ENCODE measurements around the gene TNNT2.

Gene TNNT2

GRCh38 chr1:201329801-201330200, 47.7 kb downstream of the TNNT2 start:
- H3K9me3 ChIP-seq (ENCODE audit: low read length), result no peaks in the 10 kb centered on the region
- no peaks in the 10 kb centered on the region for H3K4me1 ChIP-seq (ENCODE audit: insufficient read depth, low read length)
- no peak overlapping the region for H3K4me3 ChIP-seq (ENCODE audit: low read depth in 1 of 2, low read length in 2 of 2)
- no peak overlapping the region for H3K27ac ChIP-seq (ENCODE audit: low read depth, low read length)
- no peaks in the 10 kb centered on the region for H3K36me3 ChIP-seq (ENCODE audit: insufficient read depth, low read length)
- H3K27me3 ChIP-seq (ENCODE audit: control insufficient read depth in 1 of 2, insufficient read depth in 2 of 2, low read length in 2 of 2), result no peaks in the 10 kb centered on the region
- no peak overlapping the region for H3K9ac ChIP-seq (ENCODE audit: low read length)

GRCh38 chr1:201329286-201329685, 48.2 kb downstream of the TNNT2 start:
- H3K9ac ChIP-seq (ENCODE audit: low read length), result no peak overlapping the region
- no peaks in the 10 kb centered on the region for H3K4me1 ChIP-seq (ENCODE audit: insufficient read depth, low read length)
- no peak overlapping the region for H3K27ac ChIP-seq (ENCODE audit: low read depth, low read length)
- H3K4me3 ChIP-seq (ENCODE audit: low read depth in 1 of 2, low read length in 2 of 2), result no peak overlapping the region
- no peaks in the 10 kb centered on the region for H3K27me3 ChIP-seq (ENCODE audit: control insufficient read depth in 1 of 2, insufficient read depth in 2 of 2, low read length in 2 of 2)
- no peaks in the 10 kb centered on the region for H3K36me3 ChIP-seq (ENCODE audit: insufficient read depth, low read length)
- H3K9me3 ChIP-seq (ENCODE audit: low read length), result no peaks in the 10 kb centered on the region

- H3K4me3 ChIP-seq (ENCODE audit: low read depth in 1 of 2, low read length in 2 of 2), result no peak overlapping the region
- no peak overlapping the region for H3K27ac ChIP-seq (ENCODE audit: low read depth, low read length)
- H3K4me1 ChIP-seq (ENCODE audit: insufficient read depth, low read length), result no peaks in the 10 kb centered on the region
Measured at GRCh38 chr1:201328576-201328975, 48.9 kb downstream of the TNNT2 start.

GRCh38 chr1:201327687-201328240, 49.7 kb downstream of the TNNT2 start:
- Histone ChIP-seq H3K27ac (ENCODE audit: low read depth, low read length) (no peak overlapping the region), H3K9ac (ENCODE audit: low read length) (no peak overlapping the region), H3K4me1 (ENCODE audit: insufficient read depth, low read length) (no peaks in the 10 kb centered on the region), H3K27me3 (ENCODE audit: control insufficient read depth in 1 of 2, insufficient read depth in 2 of 2, low read length in 2 of 2) (no peaks in the 10 kb centered on the region), H3K9me3 (ENCODE audit: low read length) (no peaks in the 10 kb centered on the region), H3K36me3 (ENCODE audit: insufficient read depth, low read length) (no peaks in the 10 kb centered on the region), H3K4me3 (ENCODE audit: low read depth in 1 of 2, low read length in 2 of 2) (no peak overlapping the region)

More at GRCh38 chr1:201328576-201328975, 48.9 kb downstream of the TNNT2 start:
- Histone ChIP-seq H3K9me3 (ENCODE audit: low read length) (no peaks in the 10 kb centered on the region), H3K9ac (ENCODE audit: low read length) (no peak overlapping the region), H3K36me3 (ENCODE audit: insufficient read depth, low read length) (no peaks in the 10 kb centered on the region), H3K27me3 (ENCODE audit: control insufficient read depth in 1 of 2, insufficient read depth in 2 of 2, low read length in 2 of 2) (no peaks in the 10 kb centered on the region)

- no peaks in the 10 kb centered on the region for H3K4me1 ChIP-seq (ENCODE audit: insufficient read depth, low read length)
- H3K27ac ChIP-seq (ENCODE audit: low read depth, low read length), result no peak overlapping the region
- H3K9ac ChIP-seq (ENCODE audit: low read length), result no peak overlapping the region
Measured at GRCh38 chr1:201326710-201327109, 50.8 kb downstream of the TNNT2 start.

GRCh38 chr1:201325678-201326060, 51.8 kb downstream of the TNNT2 start:
- Histone ChIP-seq H3K27ac (ENCODE audit: low read depth, low read length) (no peak overlapping the region), H3K9me3 (ENCODE audit: low read length) (no peaks in the 10 kb centered on the region), H3K36me3 (ENCODE audit: insufficient read depth, low read length) (no peaks in the 10 kb centered on the region), H3K27me3 (ENCODE audit: control insufficient read depth in 1 of 2, insufficient read depth in 2 of 2, low read length in 2 of 2) (no peaks in the 10 kb centered on the region), H3K9ac (ENCODE audit: low read length) (no peak overlapping the region), H3K4me3 (ENCODE audit: low read depth in 1 of 2, low read length in 2 of 2) (no peak overlapping the region), H3K4me1 (ENCODE audit: insufficient read depth, low read length) (no peaks in the 10 kb centered on the region)

More at GRCh38 chr1:201326710-201327109, 50.8 kb downstream of the TNNT2 start:
- no peak overlapping the region for H3K4me3 ChIP-seq (ENCODE audit: low read depth in 1 of 2, low read length in 2 of 2)
- H3K36me3 ChIP-seq (ENCODE audit: insufficient read depth, low read length), result no peaks in the 10 kb centered on the region
- H3K27me3 ChIP-seq (ENCODE audit: control insufficient read depth in 1 of 2, insufficient read depth in 2 of 2, low read length in 2 of 2), result no peaks in the 10 kb centered on the region
- no peaks in the 10 kb centered on the region for H3K9me3 ChIP-seq (ENCODE audit: low read length)

- Histone ChIP-seq H3K27me3 (ENCODE audit: control insufficient read depth in 1 of 2, insufficient read depth in 2 of 2, low read length in 2 of 2) (no peaks in the 10 kb centered on the region), H3K4me1 (ENCODE audit: insufficient read depth, low read length) (no peaks in the 10 kb centered on the region), H3K9me3 (ENCODE audit: low read length) (no peaks in the 10 kb centered on the region), H3K9ac (ENCODE audit: low read length) (no peak overlapping the region), H3K36me3 (ENCODE audit: insufficient read depth, low read length) (no peaks in the 10 kb centered on the region), H3K27ac (ENCODE audit: low read depth, low read length) (no peak overlapping the region), H3K4me3 (ENCODE audit: low read depth in 1 of 2, low read length in 2 of 2) (no peak overlapping the region)
Measured at GRCh38 chr1:201324821-201325677, 52.4 kb downstream of the TNNT2 start.

- H3K9me3 ChIP-seq (ENCODE audit: low read length), result no peaks in the 10 kb centered on the region
- no peak overlapping the region for H3K9ac ChIP-seq (ENCODE audit: low read length)
- H3K27ac ChIP-seq (ENCODE audit: low read depth, low read length), result no peak overlapping the region
- no peak overlapping the region for H3K4me3 ChIP-seq (ENCODE audit: low read depth in 1 of 2, low read length in 2 of 2)
- no peaks in the 10 kb centered on the region for H3K4me1 ChIP-seq (ENCODE audit: insufficient read depth, low read length)
- no peaks in the 10 kb centered on the region for H3K36me3 ChIP-seq (ENCODE audit: insufficient read depth, low read length)
- H3K27me3 ChIP-seq (ENCODE audit: control insufficient read depth in 1 of 2, insufficient read depth in 2 of 2, low read length in 2 of 2), result no peaks in the 10 kb centered on the region
Measured at GRCh38 chr1:201324306-201324705, 53.2 kb downstream of the TNNT2 start.

GRCh38 chr1:201322653-201323510, 54.6 kb downstream of the TNNT2 start:
- no peaks in the 10 kb centered on the region for H3K27me3 ChIP-seq (ENCODE audit: control insufficient read depth in 1 of 2, insufficient read depth in 2 of 2, low read length in 2 of 2)
- no peak overlapping the region for H3K4me3 ChIP-seq (ENCODE audit: low read depth in 1 of 2, low read length in 2 of 2)
- H3K27ac ChIP-seq (ENCODE audit: low read depth, low read length), result no peak overlapping the region
- H3K9me3 ChIP-seq (ENCODE audit: low read length), result no peaks in the 10 kb centered on the region
- no peaks in the 10 kb centered on the region for H3K4me1 ChIP-seq (ENCODE audit: insufficient read depth, low read length)
- no peaks in the 10 kb centered on the region for H3K36me3 ChIP-seq (ENCODE audit: insufficient read depth, low read length)
- H3K9ac ChIP-seq (ENCODE audit: low read length), result no peak overlapping the region

GRCh38 chr1:201321826-201322390, 55.6 kb downstream of the TNNT2 start:
- H3K36me3 ChIP-seq (ENCODE audit: insufficient read depth, low read length), result no peaks in the 10 kb centered on the region
- H3K27ac ChIP-seq (ENCODE audit: low read depth, low read length), result no peak overlapping the region

GRCh38 chr1:201320168-201320788, 57.2 kb downstream of the TNNT2 start:
- no peaks in the 10 kb centered on the region for H3K36me3 ChIP-seq (ENCODE audit: insufficient read depth, low read length)
- H3K27ac ChIP-seq (ENCODE audit: low read depth, low read length), result no peak overlapping the region

More at GRCh38 chr1:201321826-201322390, 55.6 kb downstream of the TNNT2 start:
- Histone ChIP-seq H3K27me3 (ENCODE audit: control insufficient read depth in 1 of 2, insufficient read depth in 2 of 2, low read length in 2 of 2) (no peaks in the 10 kb centered on the region), H3K4me1 (ENCODE audit: insufficient read depth, low read length) (no peaks in the 10 kb centered on the region), H3K4me3 (ENCODE audit: low read depth in 1 of 2, low read length in 2 of 2) (no peak overlapping the region), H3K9me3 (ENCODE audit: low read length) (no peaks in the 10 kb centered on the region), H3K9ac (ENCODE audit: low read length) (no peak overlapping the region)

More at GRCh38 chr1:201320168-201320788, 57.2 kb downstream of the TNNT2 start:
- Histone ChIP-seq H3K4me3 (ENCODE audit: low read depth in 1 of 2, low read length in 2 of 2) (no peak overlapping the region), H3K9me3 (ENCODE audit: low read length) (no peaks in the 10 kb centered on the region), H3K27me3 (ENCODE audit: control insufficient read depth in 1 of 2, insufficient read depth in 2 of 2, low read length in 2 of 2) (no peaks in the 10 kb centered on the region), H3K4me1 (ENCODE audit: insufficient read depth, low read length) (no peaks in the 10 kb centered on the region), H3K9ac (ENCODE audit: low read length) (no peak overlapping the region)

All from muscle layer of colon (tissue), 2 donors.